NCI-H446 treated with DMSO at 0.1 percent for 48 hours (cell line): Measurements from ENCODE around the gene DPT.

Source experiments
- DNase-seq: peaks from one replicate; lab custom pipeline; 2025; lab: John Stamatoyannopoulos, UW

DPT gene

GRCh38 chr1:168735974-168736373 lies 7.0 kb upstream of the DPT start:
- no peak for DNase-seq

GRCh38 chr1:168734946-168735345 lies 5.9 kb upstream of the DPT start:
- DNase-seq, result no peak

- peak; percentile 65 for DNase-seq
Observed at GRCh38 chr1:168734271-168734670, 5.3 kb upstream of the DPT start.

- DNase-seq, result no peak
Observed at GRCh38 chr1:168733241-168733640, 4.2 kb upstream of the DPT start.

DNA sequence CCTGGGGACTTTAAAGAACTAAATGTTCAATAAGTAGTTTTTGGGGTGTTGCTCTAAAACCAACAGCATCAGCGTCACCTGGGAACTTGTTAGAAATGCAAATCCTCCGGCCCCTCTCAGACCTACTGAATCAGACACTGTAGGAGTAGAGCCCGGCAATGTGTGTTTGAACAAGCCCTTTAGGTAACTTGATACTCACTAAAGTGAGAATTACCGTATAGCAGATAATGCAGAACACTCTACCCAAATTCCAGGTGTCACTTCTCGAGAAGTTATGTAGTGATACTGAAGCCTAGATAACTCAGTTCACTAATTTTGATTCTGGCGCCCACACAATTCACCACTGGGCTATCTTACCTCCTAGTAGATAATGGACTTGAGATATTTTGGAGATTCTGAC lies 3.7 kb upstream of the DPT start:
- no peak for DNase-seq

DNA sequence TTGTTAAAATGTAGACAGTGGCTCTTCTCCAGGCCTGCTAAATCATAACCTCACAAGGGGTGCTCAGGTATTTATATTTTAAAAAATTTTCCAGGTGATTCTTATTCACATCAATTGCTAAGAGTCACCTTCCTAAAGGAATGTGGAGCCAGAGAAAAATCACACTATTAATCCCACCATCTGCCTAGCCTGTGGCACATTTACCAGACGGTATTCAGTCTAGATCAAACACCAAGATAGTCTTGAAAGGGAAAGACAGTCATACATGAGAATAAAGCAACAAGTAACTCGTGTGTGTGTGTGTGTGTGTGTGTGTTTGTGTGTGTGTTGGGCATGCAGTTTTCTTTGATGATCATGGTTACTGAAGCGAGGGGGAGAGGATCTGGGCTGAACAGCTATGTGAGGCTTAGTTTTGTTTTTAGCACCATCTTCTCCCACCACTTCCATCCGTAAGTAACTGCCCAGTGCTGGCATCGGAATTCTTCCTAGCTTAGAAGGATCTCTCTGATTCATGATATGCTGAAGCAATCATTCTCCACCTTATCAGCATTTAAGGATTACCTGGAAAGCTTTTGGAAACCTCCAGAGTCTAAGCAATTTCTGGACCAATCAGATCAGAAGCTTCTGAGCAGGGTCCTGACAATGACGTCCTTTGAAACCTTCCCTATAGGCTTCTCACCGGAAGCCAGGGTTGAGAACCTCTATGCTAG lies 2.4 kb upstream of the DPT start:
- DNase-seq, result no peak

- DNase-seq, result no peak
Observed at GRCh38 chr1:168729405-168729802, 398 bp upstream of the DPT start.

GRCh38 chr1:168726719-168727118 lies 2.3 kb downstream of the DPT start:
- no peak for DNase-seq

DNA sequence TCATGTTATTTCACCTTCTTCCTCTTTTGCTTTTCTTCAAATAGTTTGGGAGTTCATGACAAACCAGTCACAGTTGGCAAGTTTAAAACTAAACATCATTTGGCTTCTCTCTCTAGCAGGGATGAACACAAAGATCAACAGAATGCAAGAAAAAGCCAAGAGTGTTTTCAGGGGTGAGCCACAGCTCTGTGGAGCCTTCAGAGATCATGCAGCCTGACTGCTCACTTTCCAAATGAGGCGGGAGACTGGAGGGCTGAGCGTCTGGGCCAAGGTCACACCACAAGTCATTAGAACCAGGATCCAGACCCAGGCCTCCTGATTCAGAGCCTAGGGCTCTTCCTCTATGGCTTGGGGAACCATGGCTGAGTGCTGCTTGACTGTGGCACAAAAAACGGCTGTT lies 2.7 kb downstream of the DPT start:
- no peak for DNase-seq

- no peak for DNase-seq
Observed at GRCh38 chr1:168725831-168726230, 3.2 kb downstream of the DPT start.

- DNase-seq, result no peak
Observed at GRCh38 chr1:168725060-168725459, 3.9 kb downstream of the DPT start.

- DNase-seq, result no peak
Observed at GRCh38 chr1:168723000-168723399, 6.0 kb downstream of the DPT start.

GRCh38 chr1:168720839-168721238 lies 8.2 kb downstream of the DPT start:
- DNase-seq, result no peak

DNA sequence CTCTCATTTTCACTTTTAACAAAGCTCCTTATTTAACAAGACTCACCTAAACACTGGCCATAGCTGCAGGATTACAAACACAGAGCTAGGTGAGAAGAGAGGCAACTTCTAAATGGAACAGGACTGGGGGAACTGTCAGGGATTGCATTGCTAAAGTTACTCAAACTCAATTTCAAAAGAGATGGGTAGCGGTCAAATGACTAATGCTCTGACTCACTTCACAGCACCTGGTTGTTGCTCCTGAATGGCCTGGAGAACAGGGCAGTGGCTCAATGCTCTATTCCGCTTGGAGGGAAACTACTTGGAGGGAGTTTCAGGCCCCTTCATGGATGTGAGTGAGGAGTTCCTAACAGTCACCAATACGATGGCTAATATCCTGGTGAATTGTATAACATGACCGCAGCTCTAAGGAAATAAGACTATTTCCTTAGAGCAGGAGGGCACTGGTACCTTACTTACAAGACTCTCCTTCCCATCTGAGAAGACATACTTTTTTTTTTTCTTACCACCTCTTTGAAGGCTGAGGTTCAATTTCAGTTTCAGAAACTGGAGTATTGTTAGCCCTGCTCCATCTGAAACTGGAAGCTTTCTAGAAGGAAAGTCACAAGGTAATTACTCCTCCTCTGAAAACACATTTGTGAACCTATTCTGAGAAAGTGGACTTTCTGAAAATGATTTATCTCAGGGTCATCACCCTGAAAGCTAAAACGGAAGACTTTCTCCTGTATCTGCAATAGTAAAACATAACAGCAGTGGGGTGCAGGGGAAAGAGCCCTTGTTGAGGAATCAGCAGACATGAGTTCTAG lies 9.5 kb downstream of the DPT start:
- no peak for DNase-seq

- DNase-seq, result no peak
Observed at GRCh38 chr1:168717906-168718891, 10.8 kb downstream of the DPT start.

DNA sequence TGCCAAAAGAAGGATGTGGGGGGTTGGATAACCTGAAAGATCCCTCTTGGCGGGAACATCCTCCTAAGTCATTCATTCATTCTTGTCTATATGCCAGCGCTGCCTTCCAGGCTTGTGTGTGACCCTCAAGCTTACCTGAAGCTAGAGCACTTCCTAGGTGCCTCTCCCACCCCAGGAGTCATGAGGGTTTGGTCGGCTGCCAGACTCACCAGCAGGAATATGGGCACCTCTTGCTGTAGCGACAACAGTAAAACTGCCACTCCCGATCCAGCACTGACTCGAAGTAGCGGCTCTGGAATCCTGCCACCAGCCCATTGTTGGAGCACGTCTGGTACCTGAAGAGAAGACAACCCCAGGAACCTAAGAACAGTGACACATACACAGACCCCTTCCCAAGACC lies 15.0 kb downstream of the DPT start:
- no peak for DNase-seq

GRCh38 chr1:168709405-168710363 lies 19.3 kb downstream of the DPT start:
- no peak for DNase-seq

DNA sequence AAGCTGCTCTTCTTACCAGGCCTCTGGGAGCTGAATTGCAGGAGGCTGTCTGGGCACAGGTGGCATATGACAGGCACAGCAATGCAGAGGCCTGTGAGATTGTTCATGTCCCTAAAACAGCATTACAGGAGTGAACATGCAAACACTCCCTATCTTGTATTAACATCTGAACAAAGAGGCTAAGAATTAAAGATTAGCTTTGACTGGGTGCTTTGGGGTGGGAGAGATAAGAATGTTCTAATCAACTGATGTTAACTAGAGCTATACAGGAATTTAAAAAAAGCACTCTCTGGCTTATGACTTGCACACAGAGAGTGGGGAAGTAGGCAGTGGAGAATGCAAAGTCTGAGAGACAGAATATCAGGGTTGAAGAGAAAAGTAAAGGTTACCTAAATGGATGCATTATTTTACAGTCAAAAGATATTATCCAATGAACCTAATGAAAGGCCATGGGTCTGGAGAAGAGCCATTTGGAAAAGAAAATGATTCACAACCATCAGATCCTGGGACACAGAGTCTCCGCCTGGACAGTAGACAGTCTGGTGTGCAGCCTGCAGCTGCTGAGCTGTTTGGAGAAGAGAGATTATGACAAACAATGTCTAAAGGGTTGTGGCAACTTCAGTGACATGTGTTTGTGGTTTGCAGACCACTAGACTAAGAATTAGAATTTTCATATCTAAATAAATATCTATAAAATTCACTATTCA lies 20.2 kb downstream of the DPT start:
- DNase-seq, result no peak

DNA sequence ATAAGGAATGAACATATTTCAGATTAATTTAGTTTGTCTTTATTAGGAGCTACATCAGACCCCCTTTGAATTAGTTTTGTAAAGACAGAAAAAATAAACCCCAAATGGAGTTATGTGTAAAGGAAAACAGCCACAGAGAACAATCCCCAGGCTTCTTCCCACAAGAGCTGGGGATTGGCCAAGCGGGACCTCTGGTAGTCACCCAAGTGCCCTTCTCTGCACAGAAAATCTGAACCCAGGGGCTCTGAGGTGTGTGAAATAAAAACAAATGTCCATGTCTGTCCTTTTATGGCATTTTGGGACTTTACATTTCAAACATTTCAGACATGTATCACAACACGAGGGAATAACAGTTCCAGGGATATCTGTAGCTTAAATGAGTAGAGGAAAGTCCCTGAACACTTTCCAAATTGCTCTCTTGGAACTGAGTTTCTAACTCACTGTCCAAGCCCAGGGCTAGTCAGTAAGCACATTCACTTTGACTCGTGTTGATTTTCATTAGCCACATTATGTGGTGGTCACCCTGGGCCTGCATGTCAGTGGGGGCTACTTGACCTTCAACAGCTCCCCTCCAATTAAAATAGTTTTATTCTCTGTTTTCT lies 22.5 kb downstream of the DPT start:
- no peak for DNase-seq

- no peak for DNase-seq
Observed at GRCh38 chr1:168700575-168701268, 28.3 kb downstream of the DPT start.
